HepG2 (cell line): ENCODE results near the gene ANXA2. TPM values are rescaled to one million over a fixed set of nuclear protein-coding genes. Genes with fewer than 3 reads are reported as not detected.

Source experiments
- ATM ChIP-seq: fragments of 450-650 bp; IDR thresholded peaks from 2 replicates; pipeline ENCODE4 v1.7.1; 2017; ENCODE audit warnings: mild to moderate bottlenecking, borderline replicate concordance
- BRCA1 ChIP-seq: sonication (generic); formaldehyde crosslinking; IDR thresholded peaks from 2 replicates; pipeline ENCODE4 v1.4.0; 2020; ENCODE audit warnings: missing genetic modification reagents
- BRD4 ChIP-seq: sonication (generic); formaldehyde crosslinking; IDR thresholded peaks from 2 replicates; pipeline ENCODE4 v1.4.0; 2020; ENCODE audit warnings: missing genetic modification reagents
- GTF2F1 ChIP-seq: fragments of 150-350 bp; IDR thresholded peaks from 2 replicates; pipeline ENCODE4 v1.6.1; 2014; ENCODE audit warnings: low read length
- ISL2 ChIP-seq: sonication (generic); formaldehyde crosslinking; IDR thresholded peaks from 2 replicates; pipeline ENCODE4 v1.5.0; 2020; ENCODE audit warnings: missing genetic modification reagents
- NR2C2 ChIP-seq: sonication (generic); formaldehyde crosslinking; IDR thresholded peaks from 2 replicates; pipeline ENCODE4 v1.4.0; 2020; ENCODE audit warnings: missing genetic modification reagents, mild to moderate bottlenecking, moderate library complexity, borderline replicate concordance
- RCOR2 ChIP-seq: IDR thresholded peaks from 2 replicates; pipeline ENCODE4 v1.6.1; 2016; ENCODE audit warnings: missing biosample characterization, missing genetic modification reagents
- YEATS2 ChIP-seq: sonication (generic); formaldehyde crosslinking; IDR thresholded peaks from 2 replicates; pipeline ENCODE4 v1.4.0; 2020; ENCODE audit warnings: missing genetic modification reagents, borderline replicate concordance
- ZBTB8A ChIP-seq: sonication (generic); formaldehyde crosslinking; IDR thresholded peaks from 2 replicates; pipeline ENCODE4 v1.4.0; 2020; ENCODE audit warnings: mild to moderate bottlenecking, low read depth, missing genetic modification reagents, borderline replicate concordance
- ZFP41 ChIP-seq: sonication (generic); formaldehyde crosslinking; IDR thresholded peaks from 2 replicates; pipeline ENCODE4 v1.4.0; 2020; ENCODE audit warnings: mild to moderate bottlenecking, missing genetic modification reagents, borderline replicate concordance
- ZNF10 ChIP-seq: sonication (generic); formaldehyde crosslinking; IDR thresholded peaks from 2 replicates; pipeline ENCODE4 v1.4.0; 2020; ENCODE audit warnings: mild to moderate bottlenecking, low read depth, missing genetic modification reagents, borderline replicate concordance
- ZNF317 ChIP-seq: sonication (generic); formaldehyde crosslinking; IDR thresholded peaks from 2 replicates; pipeline ENCODE4 v1.5.0; 2020; ENCODE audit warnings: mild to moderate bottlenecking, missing genetic modification reagents
- ZNF451 ChIP-seq: sonication (generic); formaldehyde crosslinking; IDR thresholded peaks from 2 replicates; pipeline ENCODE4 v1.5.0; 2020; ENCODE audit warnings: mild to moderate bottlenecking, missing genetic modification reagents
- ZNF547 ChIP-seq: sonication (generic); formaldehyde crosslinking; IDR thresholded peaks from 2 replicates; pipeline ENCODE4 v1.5.1; 2020; ENCODE audit warnings: mild to moderate bottlenecking, missing genetic modification reagents
- ZNF564 ChIP-seq: sonication (generic); formaldehyde crosslinking; IDR thresholded peaks from 2 replicates; pipeline ENCODE4 v1.8.1; 2023; ENCODE audit warnings: mild to moderate bottlenecking, missing genetic modification reagents
- ZNF570 ChIP-seq: sonication (generic); formaldehyde crosslinking; IDR thresholded peaks from 2 replicates; pipeline ENCODE4 v1.4.0; 2020; ENCODE audit warnings: mild to moderate bottlenecking, missing genetic modification reagents, borderline replicate concordance
- ZNF7 ChIP-seq: IDR thresholded peaks from 2 replicates; pipeline ENCODE4 v1.6.1; 2016; ENCODE audit warnings: missing biosample characterization, missing genetic modification reagents
- polyA plus RNA-seq, 8 experiments: library from polyadenylated mRNA; depleted of rRNA in 3 of 8; stranded (reverse) in 7 of 8; unstranded in 1 of 8; fragments of >200 nt; fragmentation: Illumina TruSeq in 4 of 8; extraction: Trizol in 4 of 8; gene quantifications; 2 replicates each; pipeline versions ENCODE4 v1.2.1 to v1.2.3, GENCODE V29; 2011 to 2016; ENCODE audit warnings: low read depth in 4 of 8, missing spikeins in 1 of 8, mixed read lengths in 1 of 8; ENCODE audit not compliant: insufficient read depth in 1 of 8
- total RNA-seq, 5 experiments: library from RNA; depleted of rRNA; stranded (reverse); fragments of >200 nt; fragmentation: Illumina TruSeq; extraction: Trizol; gene quantifications; 2 replicates each; pipeline ENCODE4 v1.2.3, GENCODE V29; 2016; ENCODE audit warnings: low read depth in 1 of 5
- TF ChIP-seq, protein P1 (sequence below): sonication (generic); formaldehyde crosslinking; IDR thresholded peaks from 2 replicates; pipeline ENCODE4 v1.5.0; 2020; ENCODE audit warnings: missing genetic modification reagents
- TF ChIP-seq, protein P2 (sequence below): sonication (generic); formaldehyde crosslinking; IDR thresholded peaks from 2 replicates; pipeline ENCODE4 v1.4.0; 2020; ENCODE audit warnings: missing genetic modification reagents, borderline replicate concordance
- TF ChIP-seq, protein P3 (sequence below): sonication (generic); formaldehyde crosslinking; IDR thresholded peaks from 2 replicates; pipeline ENCODE4 v1.5.0; 2020; ENCODE audit warnings: mild to moderate bottlenecking, missing genetic modification reagents, borderline replicate concordance

ANXA2 gene
- total and polyA plus RNA-seq, 2 of the 13 experiments (the other 11 are each of a cell fraction or from before 2014, with no cell fraction given), result 196 to 613 TPM

DNA sequence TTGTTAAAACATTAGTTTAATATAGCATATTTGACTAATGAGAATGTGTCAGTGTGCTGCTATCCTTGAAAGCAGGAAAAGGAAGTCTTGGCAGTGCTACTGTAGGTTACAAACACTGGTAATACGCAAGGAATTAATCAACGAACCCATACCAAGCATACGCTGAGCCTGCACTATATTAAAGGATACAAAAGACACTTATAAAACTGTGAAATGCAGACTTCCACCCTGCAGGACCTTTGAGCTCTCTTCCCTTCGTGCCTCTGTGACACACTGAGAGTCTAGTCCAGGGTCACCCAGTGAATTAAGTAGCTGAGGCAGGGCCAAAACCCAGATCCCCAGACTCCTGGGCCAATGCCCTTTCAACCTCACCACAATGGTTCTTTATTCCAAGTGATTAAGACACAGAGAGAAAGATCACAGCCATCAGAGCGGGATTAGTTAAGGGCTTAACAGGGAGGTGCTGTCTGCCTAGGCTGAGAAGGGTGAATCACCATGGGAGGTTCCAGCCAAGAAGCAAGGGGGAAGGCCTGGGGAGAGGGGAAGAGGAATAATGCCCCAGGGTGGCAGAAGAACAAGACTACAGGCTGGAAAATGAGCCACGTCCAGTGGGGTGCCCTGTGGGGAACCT lies 6.8 kb downstream of the ANXA2 start (continued):
- 0 out of 2 replicates have a peak, but pooled peaks have one; percentile 40 for TF ChIP-seq ZNF547
- no peak for TF ChIP-seq ZNF7
- TF ChIP-seq YEATS2 (CRISPR knock-in tag), result 0 out of 2 replicates have a peak, but pooled peaks have one; percentile 35
- TF ChIP-seq ZNF317, result no peak
- TF ChIP-seq, protein P1, sequence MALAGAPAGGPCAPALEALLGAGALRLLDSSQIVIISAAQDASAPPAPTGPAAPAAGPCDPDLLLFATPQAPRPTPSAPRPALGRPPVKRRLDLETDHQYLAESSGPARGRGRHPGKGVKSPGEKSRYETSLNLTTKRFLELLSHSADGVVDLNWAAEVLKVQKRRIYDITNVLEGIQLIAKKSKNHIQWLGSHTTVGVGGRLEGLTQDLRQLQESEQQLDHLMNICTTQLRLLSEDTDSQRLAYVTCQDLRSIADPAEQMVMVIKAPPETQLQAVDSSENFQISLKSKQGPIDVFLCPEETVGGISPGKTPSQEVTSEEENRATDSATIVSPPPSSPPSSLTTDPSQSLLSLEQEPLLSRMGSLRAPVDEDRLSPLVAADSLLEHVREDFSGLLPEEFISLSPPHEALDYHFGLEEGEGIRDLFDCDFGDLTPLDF, result no peak
- TF ChIP-seq ZFP41 (CRISPR knock-in tag), result no peak
- TF ChIP-seq BRD4 (CRISPR knock-in tag), result no peak
- TF ChIP-seq ATM, result no peak
- TF ChIP-seq RCOR2 (CRISPR knock-in tag), result peak; percentile 78
- TF ChIP-seq, protein P2, sequence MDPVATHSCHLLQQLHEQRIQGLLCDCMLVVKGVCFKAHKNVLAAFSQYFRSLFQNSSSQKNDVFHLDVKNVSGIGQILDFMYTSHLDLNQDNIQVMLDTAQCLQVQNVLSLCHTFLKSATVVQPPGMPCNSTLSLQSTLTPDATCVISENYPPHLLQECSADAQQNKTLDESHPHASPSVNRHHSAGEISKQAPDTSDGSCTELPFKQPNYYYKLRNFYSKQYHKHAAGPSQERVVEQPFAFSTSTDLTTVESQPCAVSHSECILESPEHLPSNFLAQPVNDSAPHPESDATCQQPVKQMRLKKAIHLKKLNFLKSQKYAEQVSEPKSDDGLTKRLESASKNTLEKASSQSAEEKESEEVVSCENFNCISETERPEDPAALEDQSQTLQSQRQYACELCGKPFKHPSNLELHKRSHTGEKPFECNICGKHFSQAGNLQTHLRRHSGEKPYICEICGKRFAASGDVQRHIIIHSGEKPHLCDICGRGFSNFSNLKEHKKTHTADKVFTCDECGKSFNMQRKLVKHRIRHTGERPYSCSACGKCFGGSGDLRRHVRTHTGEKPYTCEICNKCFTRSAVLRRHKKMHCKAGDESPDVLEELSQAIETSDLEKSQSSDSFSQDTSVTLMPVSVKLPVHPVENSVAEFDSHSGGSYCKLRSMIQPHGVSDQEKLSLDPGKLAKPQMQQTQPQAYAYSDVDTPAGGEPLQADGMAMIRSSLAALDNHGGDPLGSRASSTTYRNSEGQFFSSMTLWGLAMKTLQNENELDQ, result no peak
- no peak for TF ChIP-seq ZNF570 (CRISPR knock-in tag)
- TF ChIP-seq GTF2F1, result no peak; the same call in 1 of the 2 replicates
- TF ChIP-seq ISL2 (CRISPR knock-in tag), result no peak
- TF ChIP-seq ZNF10, result no peak
- no peak for TF ChIP-seq ZNF564 (CRISPR knock-in tag)
- no peak for TF ChIP-seq BRCA1 (CRISPR knock-in tag)
- TF ChIP-seq, protein P3, sequence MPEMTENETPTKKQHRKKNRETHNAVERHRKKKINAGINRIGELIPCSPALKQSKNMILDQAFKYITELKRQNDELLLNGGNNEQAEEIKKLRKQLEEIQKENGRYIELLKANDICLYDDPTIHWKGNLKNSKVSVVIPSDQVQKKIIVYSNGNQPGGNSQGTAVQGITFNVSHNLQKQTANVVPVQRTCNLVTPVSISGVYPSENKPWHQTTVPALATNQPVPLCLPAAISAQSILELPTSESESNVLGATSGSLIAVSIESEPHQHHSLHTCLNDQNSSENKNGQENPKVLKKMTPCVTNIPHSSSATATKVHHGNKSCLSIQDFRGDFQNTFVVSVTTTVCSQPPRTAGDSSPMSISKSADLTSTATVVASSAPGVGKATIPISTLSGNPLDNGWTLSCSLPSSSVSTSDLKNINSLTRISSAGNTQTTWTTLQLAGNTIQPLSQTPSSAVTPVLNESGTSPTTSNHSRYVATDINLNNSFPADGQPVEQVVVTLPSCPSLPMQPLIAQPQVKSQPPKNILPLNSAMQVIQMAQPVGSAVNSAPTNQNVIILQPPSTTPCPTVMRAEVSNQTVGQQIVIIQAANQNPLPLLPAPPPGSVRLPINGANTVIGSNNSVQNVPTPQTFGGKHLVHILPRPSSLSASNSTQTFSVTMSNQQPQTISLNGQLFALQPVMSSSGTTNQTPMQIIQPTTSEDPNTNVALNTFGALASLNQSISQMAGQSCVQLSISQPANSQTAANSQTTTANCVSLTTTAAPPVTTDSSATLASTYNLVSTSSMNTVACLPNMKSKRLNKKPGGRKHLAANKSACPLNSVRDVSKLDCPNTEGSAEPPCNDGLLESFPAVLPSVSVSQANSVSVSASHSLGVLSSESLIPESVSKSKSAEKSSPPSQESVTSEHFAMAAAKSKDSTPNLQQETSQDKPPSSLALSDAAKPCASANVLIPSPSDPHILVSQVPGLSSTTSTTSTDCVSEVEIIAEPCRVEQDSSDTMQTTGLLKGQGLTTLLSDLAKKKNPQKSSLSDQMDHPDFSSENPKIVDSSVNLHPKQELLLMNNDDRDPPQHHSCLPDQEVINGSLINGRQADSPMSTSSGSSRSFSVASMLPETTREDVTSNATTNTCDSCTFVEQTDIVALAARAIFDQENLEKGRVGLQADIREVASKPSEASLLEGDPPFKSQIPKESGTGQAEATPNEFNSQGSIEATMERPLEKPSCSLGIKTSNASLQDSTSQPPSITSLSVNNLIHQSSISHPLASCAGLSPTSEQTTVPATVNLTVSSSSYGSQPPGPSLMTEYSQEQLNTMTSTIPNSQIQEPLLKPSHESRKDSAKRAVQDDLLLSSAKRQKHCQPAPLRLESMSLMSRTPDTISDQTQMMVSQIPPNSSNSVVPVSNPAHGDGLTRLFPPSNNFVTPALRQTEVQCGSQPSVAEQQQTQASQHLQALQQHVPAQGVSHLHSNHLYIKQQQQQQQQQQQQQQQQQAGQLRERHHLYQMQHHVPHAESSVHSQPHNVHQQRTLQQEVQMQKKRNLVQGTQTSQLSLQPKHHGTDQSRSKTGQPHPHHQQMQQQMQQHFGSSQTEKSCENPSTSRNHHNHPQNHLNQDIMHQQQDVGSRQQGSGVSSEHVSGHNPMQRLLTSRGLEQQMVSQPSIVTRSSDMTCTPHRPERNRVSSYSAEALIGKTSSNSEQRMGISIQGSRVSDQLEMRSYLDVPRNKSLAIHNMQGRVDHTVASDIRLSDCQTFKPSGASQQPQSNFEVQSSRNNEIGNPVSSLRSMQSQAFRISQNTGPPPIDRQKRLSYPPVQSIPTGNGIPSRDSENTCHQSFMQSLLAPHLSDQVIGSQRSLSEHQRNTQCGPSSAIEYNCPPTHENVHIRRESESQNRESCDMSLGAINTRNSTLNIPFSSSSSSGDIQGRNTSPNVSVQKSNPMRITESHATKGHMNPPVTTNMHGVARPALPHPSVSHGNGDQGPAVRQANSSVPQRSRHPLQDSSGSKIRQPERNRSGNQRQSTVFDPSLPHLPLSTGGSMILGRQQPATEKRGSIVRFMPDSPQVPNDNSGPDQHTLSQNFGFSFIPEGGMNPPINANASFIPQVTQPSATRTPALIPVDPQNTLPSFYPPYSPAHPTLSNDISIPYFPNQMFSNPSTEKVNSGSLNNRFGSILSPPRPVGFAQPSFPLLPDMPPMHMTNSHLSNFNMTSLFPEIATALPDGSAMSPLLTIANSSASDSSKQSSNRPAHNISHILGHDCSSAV, result no peak
- TF ChIP-seq ZNF451, result no peak
- no peak for TF ChIP-seq ZBTB8A
- TF ChIP-seq NR2C2 (CRISPR knock-in tag), result no peak
